ENCODE results near the gene TAB3.

Gene TAB3

GRCh38 chrX:30889147-30890140, at the start of gene TAB3:
Gene TAB3 (minus strand): TSS chrX:30889254. CDS start chrX:30859588, 29,666 bp downstream.
- peak within 1 kb of the TSS; percentile 63 for H3K4me3 ChIP-seq (ENCODE audit: low read depth, low read length)
- peak; percentile 91 for DNase-seq (ENCODE audit: low read depth)

GRCh38 chrX:30938295-30938694, 49.2 kb upstream of the TAB3 start:
- DNase-seq (ENCODE audit: low read depth) = no peak
- H3K4me3 ChIP-seq (ENCODE audit: low read depth, low read length) = no peak overlapping the region

- DNase-seq (ENCODE audit: low read depth) = no peak
- no peak overlapping the region for H3K4me3 ChIP-seq (ENCODE audit: low read depth, low read length)
Observed at GRCh38 chrX:30935985-30936384, 46.9 kb upstream of the TAB3 start.

GRCh38 chrX:30931920-30932319, 42.9 kb upstream of the TAB3 start:
- no peak for DNase-seq (ENCODE audit: low read depth)
- no peak overlapping the region for H3K4me3 ChIP-seq (ENCODE audit: low read depth, low read length)

GRCh38 chrX:30930679-30931078, 41.6 kb upstream of the TAB3 start:
- no peak overlapping the region for H3K4me3 ChIP-seq (ENCODE audit: low read depth, low read length)
- DNase-seq (ENCODE audit: low read depth) = no peak

GRCh38 chrX:30930143-30930542, 41.1 kb upstream of the TAB3 start:
- no peak for DNase-seq (ENCODE audit: low read depth)
- no peak overlapping the region for H3K4me3 ChIP-seq (ENCODE audit: low read depth, low read length)

GRCh38 chrX:30920271-30920670, 31.2 kb upstream of the TAB3 start:
- no peak for DNase-seq (ENCODE audit: low read depth)
- H3K4me3 ChIP-seq (ENCODE audit: low read depth, low read length) = no peak overlapping the region

- DNase-seq (ENCODE audit: low read depth) = no peak
- no peak overlapping the region for H3K4me3 ChIP-seq (ENCODE audit: low read depth, low read length)
Observed at GRCh38 chrX:30918480-30918879, 29.4 kb upstream of the TAB3 start.

GRCh38 chrX:30913492-30913891, 24.4 kb upstream of the TAB3 start:
- DNase-seq (ENCODE audit: low read depth) = no peak
- no peak overlapping the region for H3K4me3 ChIP-seq (ENCODE audit: low read depth, low read length)

GRCh38 chrX:30910124-30910860, 21.2 kb upstream of the TAB3 start:
- no peak overlapping the region for H3K4me3 ChIP-seq (ENCODE audit: low read depth, low read length)
- DNase-seq (ENCODE audit: low read depth) = no peak

- DNase-seq (ENCODE audit: low read depth) = no peak
- H3K4me3 ChIP-seq (ENCODE audit: low read depth, low read length) = no peak overlapping the region
Observed at GRCh38 chrX:30906726-30907125, 17.7 kb upstream of the TAB3 start.

- DNase-seq (ENCODE audit: low read depth) = no peak
- H3K4me3 ChIP-seq (ENCODE audit: low read depth, low read length) = no peak overlapping the region
Observed at GRCh38 chrX:30905321-30905720, 16.3 kb upstream of the TAB3 start.

- DNase-seq (ENCODE audit: low read depth) = no peak
- no peak overlapping the region for H3K4me3 ChIP-seq (ENCODE audit: low read depth, low read length)
Observed at GRCh38 chrX:30904632-30905031, 15.6 kb upstream of the TAB3 start.

- no peak for DNase-seq (ENCODE audit: low read depth)
- H3K4me3 ChIP-seq (ENCODE audit: low read depth, low read length) = no peak overlapping the region
Observed at GRCh38 chrX:30904186-30904585, 15.1 kb upstream of the TAB3 start.

- DNase-seq (ENCODE audit: low read depth) = no peak
Observed at GRCh38 chrX:30900227-30900626, 11.2 kb upstream of the TAB3 start.

GRCh38 chrX:30898886-30899285, 9.8 kb upstream of the TAB3 start:
- no peak for DNase-seq (ENCODE audit: low read depth)
- no peak overlapping the region for H3K4me3 ChIP-seq (ENCODE audit: low read depth, low read length)

More at GRCh38 chrX:30900227-30900626, 11.2 kb upstream of the TAB3 start:
- no peak overlapping the region for H3K4me3 ChIP-seq (ENCODE audit: low read depth, low read length)

GRCh38 chrX:30895370-30895769, 6.3 kb upstream of the TAB3 start:
- H3K4me3 ChIP-seq (ENCODE audit: low read depth, low read length) = no peak overlapping the region
- no peak for DNase-seq (ENCODE audit: low read depth)

- no peak for DNase-seq (ENCODE audit: low read depth)
- H3K4me3 ChIP-seq (ENCODE audit: low read depth, low read length) = no peak overlapping the region
Observed at GRCh38 chrX:30893206-30893605, 4.2 kb upstream of the TAB3 start.

GRCh38 chrX:30892591-30892990, 3.5 kb upstream of the TAB3 start:
- no peak overlapping the region for H3K4me3 ChIP-seq (ENCODE audit: low read depth, low read length)
- no peak for DNase-seq (ENCODE audit: low read depth)

- no peak for DNase-seq (ENCODE audit: low read depth)
- H3K4me3 ChIP-seq (ENCODE audit: low read depth, low read length) = peak overlapping the region; percentile 63
Observed at GRCh38 chrX:30888526-30889146, 418 bp downstream of the TAB3 start.

Data from skeletal muscle cell (primary cell).